Measurements from ENCODE around the gene OR2A1.
"Not testable (repeated sequence)": the region's sequence is repeated elsewhere in the genome, so short reads cannot be mapped to it uniquely, and the experiment has no call there.

OR2A1 gene

GRCh38 chr7:144325868-144326267 is 13.6 kb downstream of the OR2A1 start:
- DNase-seq, result not testable (repeated sequence)

GRCh38 chr7:144330044-144330443 is 17.8 kb downstream of the OR2A1 start:
- not testable (repeated sequence) for DNase-seq

- not testable (repeated sequence) for DNase-seq
Measured at GRCh38 chr7:144331221-144331995, 19.2 kb downstream of the OR2A1 start.

GRCh38 chr7:144331996-144332288 is 19.7 kb downstream of the OR2A1 start:
- not testable (repeated sequence) for DNase-seq

- DNase-seq, result not testable (repeated sequence)
Measured at GRCh38 chr7:144348625-144349024, 36.4 kb downstream of the OR2A1 start.

GRCh38 chr7:144351667-144352066 is 39.4 kb downstream of the OR2A1 start:
- not testable (repeated sequence) for DNase-seq

GRCh38 chr7:144355176-144355822 is 43.1 kb downstream of the OR2A1 start, which contains the start of gene ARHGEF5:
Gene ARHGEF5, plus strand, starts transcription at chr7:144355402. Its CDS starts 7,268 bp downstream, at chr7:144362670.
- DNase-seq, result not testable (repeated sequence)

- DNase-seq, result not testable (repeated sequence)
Measured at GRCh38 chr7:144356185-144356584, 44.0 kb downstream of the OR2A1 start.

GRCh38 chr7:144356860-144357259 is 44.6 kb downstream of the OR2A1 start:
- not testable (repeated sequence) for DNase-seq

GRCh38 chr7:144362061-144362460 is 49.8 kb downstream of the OR2A1 start:
- not testable (repeated sequence) for DNase-seq

GRCh38 chr7:144365523-144365922 is 53.3 kb downstream of the OR2A1 start:
- not testable (repeated sequence) for DNase-seq

- not testable (repeated sequence) for DNase-seq
Measured at GRCh38 chr7:144367250-144367649, 55.0 kb downstream of the OR2A1 start.

GRCh38 chr7:144369221-144369620 is 57.0 kb downstream of the OR2A1 start:
- not testable (repeated sequence) for DNase-seq
